ENCODE measurements around the gene BAIAP3. TPM values are rescaled to one million over a fixed set of nuclear protein-coding genes. Genes with fewer than 3 reads are reported as not detected.

The BAIAP3 gene
- total RNA-seq, 1 experiment from 2014 or later, result not detected

- Histone ChIP-seq H3K4me1 (ENCODE audit: low read length) (no peaks in the 10 kb centered on the region), H3K4me2 (ENCODE audit: low read depth, low read length, poor library complexity, severe bottlenecking) (no peak overlapping the region), H3K27ac (ENCODE audit: low read length) (no peak overlapping the region), H3K27me3 (ENCODE audit: low read length) (no peaks in the 10 kb centered on the region), H2AFZ (ENCODE audit: low read length) (no peak overlapping the region), H3K9me3 (ENCODE audit: low read length) (no peaks in the 10 kb centered on the region), H3K36me3 (ENCODE audit: insufficient read depth, low read length) (no peaks in the 10 kb centered on the region), H3K4me3 (ENCODE audit: low read length) (no peak overlapping the region), H3K79me2 (ENCODE audit: low read length) (no peaks in the 10 kb centered on the region), H3K9ac (ENCODE audit: low read length) (no peak overlapping the region), H4K20me1 (ENCODE audit: insufficient read depth, low read depth, low read length) (no peaks in the 10 kb centered on the region), H3K9me2 (replicated peaks; ENCODE audit: insufficient read depth, low read length) (no peaks in the 10 kb centered on the region)
- DNase-seq, result no peak
Measured at GRCh38 chr16:1395444-1396031, 62.1 kb downstream of the BAIAP3 start.

DNA sequence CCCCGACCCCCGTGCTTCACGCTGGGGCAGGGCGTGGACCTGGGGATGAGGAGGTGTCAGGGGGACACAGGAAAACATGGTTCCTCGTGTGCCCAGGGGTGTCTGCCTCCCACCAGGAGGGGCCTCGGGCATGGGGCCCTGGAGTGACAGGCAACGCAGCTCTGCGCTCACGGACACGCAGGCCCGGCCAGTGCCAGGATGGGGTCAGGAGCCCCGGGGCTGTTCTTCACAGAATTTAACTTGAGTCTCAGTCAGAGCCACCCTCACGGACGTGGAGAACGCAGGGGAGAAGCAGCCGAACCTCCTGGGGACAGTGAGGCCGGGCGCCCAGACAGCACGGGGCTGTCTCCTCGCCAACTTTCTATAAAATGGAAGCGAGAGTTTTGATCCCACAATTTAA is 64.3 kb downstream of the BAIAP3 start:
- H3K9me3 ChIP-seq (ENCODE audit: low read length), result no peaks in the 10 kb centered on the region
- H3K36me3 ChIP-seq (ENCODE audit: insufficient read depth, low read length), result no peaks in the 10 kb centered on the region
- no peak overlapping the region for H3K4me2 ChIP-seq (ENCODE audit: low read depth, low read length, poor library complexity, severe bottlenecking)
- no peak for DNase-seq
- H3K4me1 ChIP-seq (ENCODE audit: low read length), result no peaks in the 10 kb centered on the region
- no peaks in the 10 kb centered on the region for H3K9me2 ChIP-seq (replicated peaks; ENCODE audit: insufficient read depth, low read length)
- H3K27ac ChIP-seq (ENCODE audit: low read length), result no peak overlapping the region
- no peak overlapping the region for H2AFZ ChIP-seq (ENCODE audit: low read length)
- no peaks in the 10 kb centered on the region for H3K79me2 ChIP-seq (ENCODE audit: low read length)
- no peaks in the 10 kb centered on the region for H4K20me1 ChIP-seq (ENCODE audit: insufficient read depth, low read depth, low read length)
- no peaks in the 10 kb centered on the region for H3K27me3 ChIP-seq (ENCODE audit: low read length)
- no peak overlapping the region for H3K4me3 ChIP-seq (ENCODE audit: low read length)
- H3K9ac ChIP-seq (ENCODE audit: low read length), result no peak overlapping the region

- Histone ChIP-seq H3K4me1 (ENCODE audit: low read length) (no peaks in the 10 kb centered on the region), H3K9me3 (ENCODE audit: low read length) (no peaks in the 10 kb centered on the region), H3K4me2 (ENCODE audit: low read depth, low read length, poor library complexity, severe bottlenecking) (no peak overlapping the region), H3K9ac (ENCODE audit: low read length) (no peak overlapping the region), H3K27ac (ENCODE audit: low read length) (no peak overlapping the region), H2AFZ (ENCODE audit: low read length) (no peak overlapping the region), H3K4me3 (ENCODE audit: low read length) (no peak overlapping the region), H3K36me3 (ENCODE audit: insufficient read depth, low read length) (no peaks in the 10 kb centered on the region), H3K9me2 (replicated peaks; ENCODE audit: insufficient read depth, low read length) (no peaks in the 10 kb centered on the region), H3K27me3 (ENCODE audit: low read length) (no peaks in the 10 kb centered on the region), H4K20me1 (ENCODE audit: insufficient read depth, low read depth, low read length) (no peaks in the 10 kb centered on the region), H3K79me2 (ENCODE audit: low read length) (no peaks in the 10 kb centered on the region)
- no peak for DNase-seq
Measured at GRCh38 chr16:1398351-1398750, 64.9 kb downstream of the BAIAP3 start.

Other genes starting within 250 kb of the BAIAP3 start
- not detected in 2 replicates for gene C1QTNF8, start 237.4 kb upstream of the BAIAP3 start, total RNA-seq (2014; rRNA removed; shearing (Covaris generic); ENCODE audit: low replicate concordance)
- not detected in 2 replicates for gene CACNA1H, start 180.5 kb upstream of the BAIAP3 start, total RNA-seq (2014; rRNA removed; shearing (Covaris generic); ENCODE audit: low replicate concordance)
- not detected in 2 replicates for gene TPSG1, start 108.4 kb upstream of the BAIAP3 start, total RNA-seq (2014; rRNA removed; shearing (Covaris generic); ENCODE audit: low replicate concordance)
- not detected in 2 replicates for gene TPSB2, start 103.5 kb upstream of the BAIAP3 start, total RNA-seq (2014; rRNA removed; shearing (Covaris generic); ENCODE audit: low replicate concordance)
- not detected in 2 replicates for gene TPSAB1, start 92.9 kb upstream of the BAIAP3 start, total RNA-seq (2014; rRNA removed; shearing (Covaris generic); ENCODE audit: low replicate concordance)
- gene TPSD1, start 77.6 kb upstream of the BAIAP3 start, total RNA-seq (2014; rRNA removed; shearing (Covaris generic); ENCODE audit: low replicate concordance), result not detected in 2 replicates
- 53.7 and 78.1 TPM in 2 replicates for gene UBE2I, start 24.0 kb upstream of the BAIAP3 start, total RNA-seq (2014; rRNA removed; shearing (Covaris generic); ENCODE audit: low replicate concordance)
- gene TSR3, start 18.2 kb downstream of the BAIAP3 start, total RNA-seq (2014; rRNA removed; shearing (Covaris generic); ENCODE audit: low replicate concordance), result 20.1 and 70.0 TPM in 2 replicates
- 19.6 and 39.1 TPM in 2 replicates for gene GNPTG, start 18.3 kb downstream of the BAIAP3 start, total RNA-seq (2014; rRNA removed; shearing (Covaris generic); ENCODE audit: low replicate concordance)
- gene UNKL, start 81.1 kb downstream of the BAIAP3 start, total RNA-seq (2014; rRNA removed; shearing (Covaris generic); ENCODE audit: low replicate concordance), result 9.8 and 20.8 TPM in 2 replicates
- 19.0 and 22.2 TPM in 2 replicates for gene UQCC4, start 87.1 kb downstream of the BAIAP3 start, total RNA-seq (2014; rRNA removed; shearing (Covaris generic); ENCODE audit: low replicate concordance)
- not detected in 2 replicates for gene PERCC1, start 97.4 kb downstream of the BAIAP3 start, total RNA-seq (2014; rRNA removed; shearing (Covaris generic); ENCODE audit: low replicate concordance)
- 0.11 TPM in 1 of 2 replicates, not detected in the other for gene CCDC154, start 110.9 kb downstream of the BAIAP3 start, total RNA-seq (2014; rRNA removed; shearing (Covaris generic); ENCODE audit: low replicate concordance)
- 8.9 and 29.2 TPM in 2 replicates for gene CLCN7, start 141.4 kb downstream of the BAIAP3 start, total RNA-seq (2014; rRNA removed; shearing (Covaris generic); ENCODE audit: low replicate concordance)
- gene PTX4, start 155.3 kb downstream of the BAIAP3 start, total RNA-seq (2014; rRNA removed; shearing (Covaris generic); ENCODE audit: low replicate concordance), result not detected in 2 replicates
- gene TELO2, start 159.7 kb downstream of the BAIAP3 start, total RNA-seq (2014; rRNA removed; shearing (Covaris generic); ENCODE audit: low replicate concordance), result 8.7 and 22.0 TPM in 2 replicates
- gene TMEM204, start 200.0 kb downstream of the BAIAP3 start, total RNA-seq (2014; rRNA removed; shearing (Covaris generic); ENCODE audit: low replicate concordance), result not detected in 2 replicates